Measurements from ENCODE around the gene FANCE. TPM values are rescaled to one million over a fixed set of nuclear protein-coding genes. Genes with fewer than 3 reads are reported as not detected.
"Not testable (repeated sequence)": the region's sequence is repeated elsewhere in the genome, so short reads cannot be mapped to it uniquely, and the experiment has no call there.

FANCE gene
- total and polyA plus RNA-seq, 9 of the 15 experiments (the other 6 are each of a cell fraction or from before 2014, with no cell fraction given), result 5.7 to 30.2 (median 17.0) TPM

DNA sequence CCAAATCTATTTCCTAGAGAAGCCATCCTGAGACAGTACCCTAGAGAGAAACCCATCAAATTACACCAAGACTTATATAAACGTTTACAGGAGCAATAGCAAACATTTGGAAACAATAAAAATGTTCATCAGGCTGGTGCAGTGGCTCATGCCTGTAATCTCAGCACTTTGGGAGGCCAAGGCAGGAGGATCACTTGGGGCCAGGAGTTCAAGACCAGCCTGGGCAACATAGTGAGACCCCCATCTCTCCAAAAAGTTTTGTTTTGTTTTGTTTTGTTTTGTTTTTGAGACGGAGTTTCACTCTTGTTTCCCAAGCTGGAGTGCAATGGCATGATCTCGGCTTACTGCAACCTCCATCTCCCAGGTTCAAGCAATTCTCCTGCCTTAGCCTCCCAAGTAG, 19.4 kb upstream of the FANCE start:
- ATAC-seq; H3K79me2 ChIP-seq (ENCODE audit: control insufficient read depth, insufficient read depth, low read length); in situ Hi-C loops (cut with MboI); intact Hi-C loops (cut with micrococcal nuclease); DNase-seq (ENCODE audit: extremely low read depth in 1 of 4, low spot score in 3 of 4); H3K4me2 ChIP-seq (ENCODE audit: insufficient read depth, low read length); H3K4me3 ChIP-seq; H3K27me3 ChIP-seq (ENCODE audit: control insufficient read depth in 2 of 2, insufficient read depth in 2 of 2, low read length in 2 of 2); H3K36me3 ChIP-seq (ENCODE audit: control insufficient read depth, insufficient read depth, low read length); BruUV-seq (replicated peaks); FAIRE-seq; H4K20me1 ChIP-seq (replicated peaks; ENCODE audit: control insufficient read depth, insufficient read depth, low read length); H3K9me1 ChIP-seq (ENCODE audit: control insufficient read depth, insufficient read depth, low read length); H3K27ac ChIP-seq (ENCODE audit: extremely low read depth, low read depth, low read length); POLR2A ChIA-PET; CTCF ChIA-PET (ENCODE audit: low intra/inter-chr PET ratio); H3K9ac ChIP-seq (ENCODE audit: insufficient read depth in 1 of 2, low read depth in 2 of 2, low read length in 2 of 2); H2AFZ ChIP-seq (ENCODE audit: low read depth, low read length): not testable (repeated sequence)
- peaks cover 16% of the 10 kb centered on the region; the same call in 1 of the 2 replicates for H3K9me3 ChIP-seq (replicated peaks; ENCODE audit: control insufficient read depth, insufficient read depth, low read depth, low read length)
- peak; percentile 51 for TF ChIP-seq ZNF121 (CRISPR knock-in tag; conservative IDR thresholded peaks at IDR 0.05)
- WGBS (ENCODE audit: insufficient coverage, low coverage, missing lambda C conversion rate), result 10% methylated on average over 3 of the region's 3 CpGs
- H3K4me1 ChIP-seq (replicated peaks in 1 of 2; ENCODE audit: control insufficient read depth in 2 of 2, insufficient read depth in 2 of 2, low read length in 2 of 2), result peaks cover 0 to 13% of the 10 kb centered on the region in 2 experiments; a peak in 2 of 5 replicates

DNA sequence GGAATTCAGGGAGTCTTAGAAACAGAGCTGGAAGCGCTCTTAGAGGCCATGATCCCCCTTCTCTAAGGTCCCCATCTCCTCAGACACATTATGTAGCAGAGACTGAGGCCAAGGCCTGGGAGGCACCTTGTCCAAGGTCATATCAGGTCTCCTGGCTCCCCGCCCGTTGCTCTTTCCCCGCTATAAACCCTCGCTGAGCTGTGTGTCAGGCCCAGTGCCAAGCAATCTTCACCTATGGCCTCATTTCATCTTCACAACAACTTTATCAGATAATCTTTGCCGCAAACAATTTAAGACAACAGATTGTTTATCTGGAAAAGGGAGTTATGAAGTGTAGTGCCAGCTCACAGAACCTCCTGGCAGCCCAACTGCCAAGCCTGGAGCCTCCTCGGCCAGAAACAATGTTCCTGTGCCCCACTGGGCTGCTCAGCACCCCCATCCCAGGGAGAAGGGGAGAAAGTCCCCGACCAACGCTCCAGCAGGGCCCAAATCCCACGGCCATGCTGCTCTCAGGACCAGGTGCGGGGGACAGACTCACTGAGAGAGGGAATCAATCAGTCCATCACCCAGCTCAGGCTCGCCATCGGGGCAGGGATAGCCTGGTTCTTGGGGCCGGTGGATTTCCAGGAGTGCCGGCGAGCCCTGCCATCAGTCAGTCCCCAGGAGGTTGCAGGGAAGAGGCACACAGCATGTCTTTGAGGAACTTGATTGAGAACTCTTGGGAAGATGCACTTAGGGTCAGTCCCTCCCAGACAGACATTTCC, 16.9 kb upstream of the FANCE start:
- DNase-seq (ENCODE audit: extremely low read depth in 1 of 4, low spot score in 3 of 4), result no peak
- no peak overlapping the region for H3K4me3 ChIP-seq
- ChIA-PET POLR2A (interaction anchor here (1.0 kb wide), 2 partner anchors 8 to 36 kb away, joined by 3 read pairs; no protein-coding TSS in a partner anchor), CTCF (ENCODE audit: low intra/inter-chr PET ratio) (no interaction called here)
- WGBS (ENCODE audit: insufficient coverage, low coverage, missing lambda C conversion rate), result 33% methylated on average over 16 of the region's 16 CpGs
- no peaks in the 10 kb centered on the region for H3K79me2 ChIP-seq (ENCODE audit: control insufficient read depth, insufficient read depth, low read length)
- no peak overlapping the region for H3K27ac ChIP-seq (ENCODE audit: extremely low read depth, low read depth, low read length)
- intact Hi-C loops (cut with micrococcal nuclease), result no loop called here
- H4K20me1 ChIP-seq (replicated peaks; ENCODE audit: control insufficient read depth, insufficient read depth, low read length), result no peaks in the 10 kb centered on the region
- no TSS peak for BruUV-seq (replicated peaks)
- H3K9me3 ChIP-seq (replicated peaks; ENCODE audit: control insufficient read depth, insufficient read depth, low read depth, low read length), result 0 out of 2 replicates have a peak, but pooled peaks cover 1% of the 10 kb centered on the region
- H3K9me1 ChIP-seq (ENCODE audit: control insufficient read depth, insufficient read depth, low read length), result no peaks in the 10 kb centered on the region
- peaks cover 0 to 3% of the 10 kb centered on the region in 2 experiments; a peak in 1 of 5 replicates for H3K27me3 ChIP-seq (ENCODE audit: control insufficient read depth in 2 of 2, insufficient read depth in 2 of 2, low read length in 2 of 2)
- no peak for FAIRE-seq
- peak overlapping the region in 1 of 2 experiments; percentile 8; a peak in 2 of 4 replicates for H3K9ac ChIP-seq (ENCODE audit: insufficient read depth in 1 of 2, low read depth in 2 of 2, low read length in 2 of 2)
- H3K36me3 ChIP-seq (ENCODE audit: control insufficient read depth, insufficient read depth, low read length), result no peaks in the 10 kb centered on the region
- H2AFZ ChIP-seq (ENCODE audit: low read depth, low read length), result no peak overlapping the region
- peaks cover 5 to 13% of the 10 kb centered on the region in 2 experiments; a peak in 4 of 5 replicates for H3K4me1 ChIP-seq (replicated peaks in 1 of 2; ENCODE audit: control insufficient read depth in 2 of 2, insufficient read depth in 2 of 2, low read length in 2 of 2)
- no peak overlapping the region for H3K4me2 ChIP-seq (ENCODE audit: insufficient read depth, low read length)
- in situ Hi-C loops (cut with MboI), result no loop called here
- ATAC-seq, result peak; percentile 7; the same call in 2 of the 3 replicates
- TF ChIP-seq FOXA1 (IDR thresholded peaks at IDR 0.05; ENCODE audit: borderline replicate concordance) (no peak), SMARCC2 (IDR thresholded peaks at IDR 0.05; ENCODE audit: low read depth) (no peak)
- TF ChIP-seq, protein P1, sequence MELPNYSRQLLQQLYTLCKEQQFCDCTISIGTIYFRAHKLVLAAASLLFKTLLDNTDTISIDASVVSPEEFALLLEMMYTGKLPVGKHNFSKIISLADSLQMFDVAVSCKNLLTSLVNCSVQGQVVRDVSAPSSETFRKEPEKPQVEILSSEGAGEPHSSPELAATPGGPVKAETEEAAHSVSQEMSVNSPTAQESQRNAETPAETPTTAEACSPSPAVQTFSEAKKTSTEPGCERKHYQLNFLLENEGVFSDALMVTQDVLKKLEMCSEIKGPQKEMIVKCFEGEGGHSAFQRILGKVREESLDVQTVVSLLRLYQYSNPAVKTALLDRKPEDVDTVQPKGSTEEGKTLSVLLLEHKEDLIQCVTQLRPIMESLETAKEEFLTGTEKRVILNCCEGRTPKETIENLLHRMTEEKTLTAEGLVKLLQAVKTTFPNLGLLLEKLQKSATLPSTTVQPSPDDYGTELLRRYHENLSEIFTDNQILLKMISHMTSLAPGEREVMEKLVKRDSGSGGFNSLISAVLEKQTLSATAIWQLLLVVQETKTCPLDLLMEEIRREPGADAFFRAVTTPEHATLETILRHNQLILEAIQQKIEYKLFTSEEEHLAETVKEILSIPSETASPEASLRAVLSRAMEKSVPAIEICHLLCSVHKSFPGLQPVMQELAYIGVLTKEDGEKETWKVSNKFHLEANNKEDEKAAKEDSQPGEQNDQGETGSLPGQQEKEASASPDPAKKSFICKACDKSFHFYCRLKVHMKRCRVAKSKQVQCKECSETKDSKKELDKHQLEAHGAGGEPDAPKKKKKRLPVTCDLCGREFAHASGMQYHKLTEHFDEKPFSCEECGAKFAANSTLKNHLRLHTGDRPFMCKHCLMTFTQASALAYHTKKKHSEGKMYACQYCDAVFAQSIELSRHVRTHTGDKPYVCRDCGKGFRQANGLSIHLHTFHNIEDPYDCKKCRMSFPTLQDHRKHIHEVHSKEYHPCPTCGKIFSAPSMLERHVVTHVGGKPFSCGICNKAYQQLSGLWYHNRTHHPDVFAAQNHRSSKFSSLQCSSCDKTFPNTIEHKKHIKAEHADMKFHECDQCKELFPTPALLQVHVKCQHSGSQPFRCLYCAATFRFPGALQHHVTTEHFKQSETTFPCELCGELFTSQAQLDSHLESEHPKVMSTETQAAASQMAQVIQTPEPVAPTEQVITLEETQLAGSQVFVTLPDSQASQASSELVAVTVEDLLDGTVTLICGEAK (IDR thresholded peaks at IDR 0.05), result peak; percentile 49; the same call in 1 of the 2 replicates
- TF ChIP-seq, protein P1 (CRISPR knock-in tag; IDR thresholded peaks at IDR 0.05), result no peak
